NB4 (cell line): Measurements from ENCODE around the gene CCDC71L.

ENCODE experiments used
- MAX ChIP-seq: IDR thresholded peaks from 2 replicates; pipeline ENCODE4 v1.6.1; 2011; ENCODE audit warnings: low read depth, low read length
- MYC ChIP-seq: IDR thresholded peaks from 2 replicates; pipeline ENCODE4 v1.6.1; 2011; ENCODE audit warnings: low read depth, low read length
- POLR2A ChIP-seq: IDR thresholded peaks from 2 replicates; pipeline ENCODE4 v1.6.1; 2011; ENCODE audit warnings: mild to moderate bottlenecking; ENCODE audit not compliant: insufficient read length; ENCODE audit errors: extremely low read depth
- TF ChIP-seq, protein P1 (sequence below): IDR thresholded peaks from one replicate; pipeline ENCODE4 v1.5.1; 2012; ENCODE audit warnings: low read depth, low read length

DNA sequence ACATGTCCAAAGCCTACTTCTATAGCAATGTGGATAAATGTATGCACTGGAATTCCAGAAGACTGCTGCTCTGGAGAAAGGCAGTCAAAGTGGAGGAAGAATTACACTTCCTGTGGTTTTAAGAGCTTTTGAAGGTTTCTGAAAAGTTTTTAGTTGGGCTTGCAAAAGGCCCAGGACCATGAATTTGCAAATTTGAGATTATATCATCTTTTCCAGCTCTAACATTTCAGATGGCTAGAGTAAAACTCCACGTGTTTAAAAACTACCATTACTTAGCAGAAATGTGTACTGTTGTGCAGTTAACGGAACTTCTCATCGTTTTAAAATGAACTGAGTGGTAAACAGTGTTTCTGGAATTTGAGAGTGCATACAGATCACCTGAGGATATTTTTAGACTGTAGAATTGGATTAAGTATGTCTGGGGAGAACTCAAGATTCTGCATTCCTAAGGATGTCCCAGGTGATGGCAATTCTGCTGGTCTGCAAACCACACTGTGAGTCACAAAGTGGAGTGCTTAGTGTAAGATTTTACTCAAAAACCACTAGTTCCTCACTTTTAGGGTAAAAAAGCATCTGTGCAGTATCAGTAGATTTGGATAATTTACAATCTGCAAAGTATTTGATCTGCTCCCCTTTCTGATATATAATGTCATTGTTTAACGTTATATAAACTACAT is 32.9 kb upstream of the CCDC71L start:
- TF ChIP-seq, protein P1, sequence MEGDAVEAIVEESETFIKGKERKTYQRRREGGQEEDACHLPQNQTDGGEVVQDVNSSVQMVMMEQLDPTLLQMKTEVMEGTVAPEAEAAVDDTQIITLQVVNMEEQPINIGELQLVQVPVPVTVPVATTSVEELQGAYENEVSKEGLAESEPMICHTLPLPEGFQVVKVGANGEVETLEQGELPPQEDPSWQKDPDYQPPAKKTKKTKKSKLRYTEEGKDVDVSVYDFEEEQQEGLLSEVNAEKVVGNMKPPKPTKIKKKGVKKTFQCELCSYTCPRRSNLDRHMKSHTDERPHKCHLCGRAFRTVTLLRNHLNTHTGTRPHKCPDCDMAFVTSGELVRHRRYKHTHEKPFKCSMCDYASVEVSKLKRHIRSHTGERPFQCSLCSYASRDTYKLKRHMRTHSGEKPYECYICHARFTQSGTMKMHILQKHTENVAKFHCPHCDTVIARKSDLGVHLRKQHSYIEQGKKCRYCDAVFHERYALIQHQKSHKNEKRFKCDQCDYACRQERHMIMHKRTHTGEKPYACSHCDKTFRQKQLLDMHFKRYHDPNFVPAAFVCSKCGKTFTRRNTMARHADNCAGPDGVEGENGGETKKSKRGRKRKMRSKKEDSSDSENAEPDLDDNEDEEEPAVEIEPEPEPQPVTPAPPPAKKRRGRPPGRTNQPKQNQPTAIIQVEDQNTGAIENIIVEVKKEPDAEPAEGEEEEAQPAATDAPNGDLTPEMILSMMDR: no peak
- TF ChIP-seq MYC (no peak), POLR2A (no peak), MAX (no peak)
